GM12892 (cell line): ENCODE results near the gene IL1RAPL2.

Experiments used
- POLR2A ChIP-seq: IDR thresholded peaks from 2 replicates; pipeline ENCODE4 v1.6.1; 2011; ENCODE audit warnings: low read depth, low read length, control low read depth
- POLR2AphosphoS5 ChIP-seq: IDR thresholded peaks from 2 replicates; pipeline ENCODE4 v1.6.1; 2011; ENCODE audit warnings: low read depth, low read length, control low read depth

DNA sequence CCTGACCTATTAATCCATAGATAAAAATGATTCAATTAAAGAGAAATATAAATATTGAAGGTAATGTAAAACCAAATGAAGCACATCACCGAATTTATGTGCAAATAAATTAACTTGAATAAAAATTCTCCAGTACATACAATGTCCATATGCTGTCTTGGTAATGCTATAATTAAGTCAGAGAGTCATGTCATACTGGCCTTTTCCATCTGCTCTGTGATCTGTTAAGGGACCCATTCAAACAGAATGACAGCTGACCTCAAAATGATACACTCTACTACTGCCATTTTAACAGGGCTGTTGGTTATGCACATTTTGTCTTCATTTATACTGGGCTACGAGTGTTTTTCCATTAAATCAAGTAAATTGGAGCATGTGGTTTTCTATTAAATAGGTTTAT is 555.2 kb downstream of the IL1RAPL2 start:
- no peak for TF ChIP-seq POLR2A
- TF ChIP-seq POLR2AphosphoS5, result no peak
